ENCODE data around the gene MOB3A.
A peak's percentile ranks its signal among the peaks of the same experiment; 100 is the strongest.
"Not testable (repeated sequence)": the region's sequence is repeated elsewhere in the genome, so short reads cannot be mapped to it uniquely, and the experiment has no call there.

Gene MOB3A

GRCh38 chr19:2042485-2043250, 53.5 kb downstream of the MOB3A start:
- no peak for DNase-seq

- peak; percentile 31 for DNase-seq
Measured at GRCh38 chr19:2041683-2042484, 54.2 kb downstream of the MOB3A start.

- no peak for DNase-seq
Measured at GRCh38 chr19:2041433-2041682, 54.8 kb downstream of the MOB3A start.

GRCh38 chr19:2040647-2041432, 55.3 kb downstream of the MOB3A start:
- no peak for DNase-seq

GRCh38 chr19:2039959-2040646, 56.0 kb downstream of the MOB3A start:
- no peak for DNase-seq

- no peak for DNase-seq
Measured at GRCh38 chr19:2039089-2039958, 56.8 kb downstream of the MOB3A start.

- DNase-seq, result no peak
Measured at GRCh38 chr19:2038284-2039088, 57.6 kb downstream of the MOB3A start.

- no peak for DNase-seq
Measured at GRCh38 chr19:2037651-2038255, 58.4 kb downstream of the MOB3A start.

GRCh38 chr19:2036424-2036823, 59.7 kb downstream of the MOB3A start:
- no peak for DNase-seq

GRCh38 chr19:2035590-2035991, 60.5 kb downstream of the MOB3A start:
- no peak for DNase-seq

- DNase-seq, result no peak
Measured at GRCh38 chr19:2034729-2035589, 61.2 kb downstream of the MOB3A start.

GRCh38 chr19:2034253-2034652, 61.9 kb downstream of the MOB3A start:
- DNase-seq, result not testable (repeated sequence)

- no peak for DNase-seq
Measured at GRCh38 chr19:2033825-2034159, 62.3 kb downstream of the MOB3A start.

- no peak for DNase-seq
Measured at GRCh38 chr19:2033115-2033824, 62.9 kb downstream of the MOB3A start.

- DNase-seq, result peak; percentile 62
Measured at GRCh38 chr19:2032296-2032941, 63.7 kb downstream of the MOB3A start.

GRCh38 chr19:2027361-2027760, 68.8 kb downstream of the MOB3A start:
- DNase-seq, result no peak

- no peak for DNase-seq
Measured at GRCh38 chr19:2026770-2027169, 69.4 kb downstream of the MOB3A start.

GRCh38 chr19:2022289-2022688, 73.8 kb downstream of the MOB3A start:
- DNase-seq, result no peak
